Mesendoderm (in vitro differentiated cells): ENCODE measurements around the gene TSPAN18.

Experiments
- DNase-seq: peaks from one replicate; pipeline ENCODE4 v3.0.0; 2013
- H2AK5ac ChIP-seq: 2 replicates; pipeline ENCODE4 v1.6.1; 2013; ENCODE audit warnings: low read length, inconsistent platforms
- H2BK120ac ChIP-seq: 2 replicates; pipeline ENCODE4 v1.6.1; 2013; ENCODE audit warnings: low read depth, mild to moderate bottlenecking, low read length, moderate library complexity, mixed read lengths
- H2BK15ac ChIP-seq: replicated peaks from 2 replicates; pipeline ENCODE4 v1.6.1; 2013; ENCODE audit warnings: low read depth, mild to moderate bottlenecking, moderate library complexity
- H2BK5ac ChIP-seq: 2 replicates; pipeline ENCODE4 v1.6.1; 2013; ENCODE audit warnings: low read length, inconsistent platforms
- H3K18ac ChIP-seq: 2 replicates; pipeline ENCODE4 v1.6.1; 2013; ENCODE audit warnings: mild to moderate bottlenecking, low read length, mixed read lengths
- H3K23ac ChIP-seq: one replicate; pipeline ENCODE4 v1.6.1; 2013; ENCODE audit warnings: low read length
- H3K27ac ChIP-seq: 2 replicates; pipeline ENCODE4 v1.5.1; 2013; ENCODE audit warnings: low read depth, mild to moderate bottlenecking, inconsistent platforms, low read length, moderate library complexity
- H3K27me3 ChIP-seq: 2 replicates; pipeline ENCODE4 v1.6.1; 2013; ENCODE audit warnings: low read length, control low read depth, mild to moderate bottlenecking, inconsistent platforms; ENCODE audit not compliant: insufficient read depth, poor library complexity
- H3K36me3 ChIP-seq: 2 replicates; pipeline ENCODE4 v1.6.1; 2013; ENCODE audit warnings: low read length, inconsistent platforms; ENCODE audit not compliant: control insufficient read depth, insufficient read depth
- H3K4ac ChIP-seq: one replicate; pipeline ENCODE4 v1.6.1; 2013; ENCODE audit warnings: low read depth, mild to moderate bottlenecking, low read length, moderate library complexity
- H3K4me1 ChIP-seq: 2 replicates; pipeline ENCODE4 v1.6.1; 2013; ENCODE audit warnings: low read depth, low read length, inconsistent platforms; ENCODE audit not compliant: control insufficient read depth
- H3K4me2 ChIP-seq: 2 replicates; pipeline ENCODE4 v1.6.1; 2013; ENCODE audit warnings: low read length
- H3K4me3 ChIP-seq: 2 replicates; pipeline ENCODE4 v1.5.1; 2013; ENCODE audit warnings: mild to moderate bottlenecking, low read length
- H3K56ac ChIP-seq: one replicate; pipeline ENCODE4 v1.6.1; 2013; ENCODE audit warnings: low read length
- H3K79me1 ChIP-seq: 2 replicates; pipeline ENCODE4 v1.6.1; 2013; ENCODE audit warnings: low read length, inconsistent platforms
- H3K79me2 ChIP-seq: 2 replicates; pipeline ENCODE4 v1.6.1; 2013; ENCODE audit warnings: mild to moderate bottlenecking, low read length; ENCODE audit not compliant: control insufficient read depth, insufficient read depth
- H3K9ac ChIP-seq: 2 replicates; pipeline ENCODE4 v1.6.1; 2013; ENCODE audit warnings: low read length, inconsistent platforms
- H4K5ac ChIP-seq: one replicate; pipeline ENCODE4 v1.6.1; 2013; ENCODE audit warnings: low read length
- H4K8ac ChIP-seq: one replicate; pipeline ENCODE4 v1.6.1; 2013; ENCODE audit warnings: low read depth, mild to moderate bottlenecking, control low read depth, low read length, moderate library complexity
- WGBS: extraction: QIAGEN DNeasy Blood & Tissue Kit; methylation state at CpG from one replicate; pipeline ENCODE4 v1.1.7; 2013; ENCODE audit warnings: low lambda C conversion rate, missing lambda C conversion rate; ENCODE audit not compliant: insufficient coverage; ENCODE audit errors: extremely low coverage; 5-methylcytosine and 5-hydroxymethylcytosine counted together

TSPAN18 gene

DNA sequence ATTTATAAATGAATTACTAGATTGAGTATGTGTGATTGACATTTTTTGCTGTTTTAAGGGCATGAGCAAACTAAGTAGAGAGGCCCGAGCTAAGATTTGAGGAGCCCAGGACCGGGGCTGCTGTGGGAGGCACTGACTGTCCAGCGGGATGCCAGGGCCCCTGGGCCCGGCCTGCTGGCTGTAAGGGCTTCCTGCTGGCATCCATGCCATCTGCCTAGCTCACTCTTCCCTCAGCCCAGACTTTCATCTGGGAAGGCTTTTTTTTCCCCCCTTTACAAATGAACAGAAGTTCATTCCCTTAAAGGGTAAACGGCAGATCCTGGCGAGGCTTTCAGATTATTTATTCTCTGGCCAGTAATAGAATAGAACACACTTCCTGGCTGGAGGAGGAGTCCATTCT lies 239.9 kb downstream of the TSPAN18 start:
- no peak overlapping the region for H3K4me3 ChIP-seq
- H3K27ac ChIP-seq = no peak overlapping the region
- WGBS = no CpG with 5 or more reads among the region's 6 CpGs
- no peak overlapping the region for H3K23ac ChIP-seq
- no peak overlapping the region for H2BK120ac ChIP-seq
- no peak overlapping the region for H3K4me2 ChIP-seq
- H4K5ac ChIP-seq = no peak overlapping the region
- H2BK5ac ChIP-seq = no peak overlapping the region
- H3K18ac ChIP-seq = no peak overlapping the region
- no peak overlapping the region for H4K8ac ChIP-seq
- no peaks in the 10 kb centered on the region for H3K4me1 ChIP-seq
- no peaks in the 10 kb centered on the region for H3K27me3 ChIP-seq
- H3K79me2 ChIP-seq = no peaks in the 10 kb centered on the region
- no peak overlapping the region for H2BK15ac ChIP-seq
- no peak overlapping the region for H3K56ac ChIP-seq
- no peak overlapping the region for H3K4ac ChIP-seq
- no peak overlapping the region for H3K9ac ChIP-seq
- H3K36me3 ChIP-seq = no peaks in the 10 kb centered on the region
- no peak for DNase-seq
- no peaks in the 10 kb centered on the region for H3K79me1 ChIP-seq
- H2AK5ac ChIP-seq = no peak overlapping the region

DNA sequence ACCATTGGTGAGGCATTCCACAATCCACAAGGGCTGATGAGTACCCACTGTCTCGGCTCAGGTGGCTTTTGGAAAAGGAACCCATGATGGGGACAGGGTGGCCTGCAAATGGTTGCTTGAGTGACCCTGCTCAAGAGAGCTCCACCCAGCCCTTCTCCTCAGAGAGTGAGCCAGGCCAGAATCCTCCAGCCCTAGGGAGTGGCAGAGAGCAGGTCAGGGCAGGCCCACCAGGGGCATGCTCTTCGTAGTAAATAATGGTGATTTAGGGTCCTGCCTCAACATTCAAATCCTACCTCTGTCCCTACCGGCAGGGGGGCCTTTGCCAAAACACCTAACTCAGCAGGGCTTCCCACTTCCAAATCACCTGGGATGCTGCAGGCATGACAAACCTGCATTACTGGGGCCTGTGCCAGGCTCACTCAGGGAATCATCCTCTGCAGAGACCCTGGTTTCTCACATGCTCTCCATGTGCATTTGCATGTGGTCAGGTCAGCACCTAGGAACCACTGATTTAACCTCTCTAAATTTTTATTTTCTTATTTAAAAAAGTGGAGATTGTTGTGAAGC lies 241.3 kb downstream of the TSPAN18 start:
- no peaks in the 10 kb centered on the region for H3K4me1 ChIP-seq
- no peak overlapping the region for H2AK5ac ChIP-seq
- H4K5ac ChIP-seq = no peak overlapping the region
- no peak overlapping the region for H3K4me3 ChIP-seq
- no peak overlapping the region for H3K4me2 ChIP-seq
- H2BK120ac ChIP-seq = no peak overlapping the region
- H3K36me3 ChIP-seq = no peaks in the 10 kb centered on the region
- no peaks in the 10 kb centered on the region for H3K27me3 ChIP-seq
- H4K8ac ChIP-seq = no peak overlapping the region
- H3K79me2 ChIP-seq = no peaks in the 10 kb centered on the region
- WGBS = no CpG with 5 or more reads among the region's 3 CpGs
- H3K23ac ChIP-seq = no peak overlapping the region
- H3K56ac ChIP-seq = no peak overlapping the region
- no peak overlapping the region for H2BK5ac ChIP-seq
- H3K79me1 ChIP-seq = no peaks in the 10 kb centered on the region
- H3K4ac ChIP-seq = no peak overlapping the region
- H3K18ac ChIP-seq = no peak overlapping the region
- H3K9ac ChIP-seq = no peak overlapping the region
- H2BK15ac ChIP-seq = no peak overlapping the region
- no peak overlapping the region for H3K27ac ChIP-seq
- no peak for DNase-seq

DNA sequence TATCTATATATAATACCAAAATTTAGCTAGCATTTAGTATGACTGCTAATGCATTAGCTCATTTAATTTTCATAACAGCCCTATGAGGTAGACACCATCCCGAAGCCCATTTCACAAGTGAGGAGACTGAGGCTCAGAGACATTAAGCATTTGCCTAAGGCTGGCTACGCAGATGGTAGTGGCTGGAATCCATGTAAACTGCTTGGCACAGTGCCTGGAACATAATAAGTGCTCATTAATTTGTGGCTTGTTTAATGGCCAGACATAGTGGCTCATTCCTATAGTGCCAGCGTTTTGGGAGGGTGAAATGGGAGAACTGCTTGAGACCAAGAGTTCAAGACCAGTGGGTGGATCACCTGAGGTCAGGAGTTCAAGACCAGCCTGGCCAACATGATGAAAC lies 241.7 kb downstream of the TSPAN18 start:
- no peak overlapping the region for H3K4me3 ChIP-seq
- H3K79me1 ChIP-seq = no peaks in the 10 kb centered on the region
- no peak overlapping the region for H2BK15ac ChIP-seq
- H2BK120ac ChIP-seq = no peak overlapping the region
- WGBS = no CpG with 5 or more reads among the region's 3 CpGs
- H3K23ac ChIP-seq = no peak overlapping the region
- H3K27me3 ChIP-seq = no peaks in the 10 kb centered on the region
- H3K79me2 ChIP-seq = no peaks in the 10 kb centered on the region
- H3K36me3 ChIP-seq = no peaks in the 10 kb centered on the region
- no peak overlapping the region for H3K56ac ChIP-seq
- H3K18ac ChIP-seq = no peak overlapping the region
- H3K9ac ChIP-seq = no peak overlapping the region
- H2BK5ac ChIP-seq = no peak overlapping the region
- no peak overlapping the region for H2AK5ac ChIP-seq
- DNase-seq = no peak
- H3K4me1 ChIP-seq = no peaks in the 10 kb centered on the region
- H4K8ac ChIP-seq = no peak overlapping the region
- no peak overlapping the region for H3K4me2 ChIP-seq
- no peak overlapping the region for H3K27ac ChIP-seq
- no peak overlapping the region for H4K5ac ChIP-seq
- no peak overlapping the region for H3K4ac ChIP-seq

DNA sequence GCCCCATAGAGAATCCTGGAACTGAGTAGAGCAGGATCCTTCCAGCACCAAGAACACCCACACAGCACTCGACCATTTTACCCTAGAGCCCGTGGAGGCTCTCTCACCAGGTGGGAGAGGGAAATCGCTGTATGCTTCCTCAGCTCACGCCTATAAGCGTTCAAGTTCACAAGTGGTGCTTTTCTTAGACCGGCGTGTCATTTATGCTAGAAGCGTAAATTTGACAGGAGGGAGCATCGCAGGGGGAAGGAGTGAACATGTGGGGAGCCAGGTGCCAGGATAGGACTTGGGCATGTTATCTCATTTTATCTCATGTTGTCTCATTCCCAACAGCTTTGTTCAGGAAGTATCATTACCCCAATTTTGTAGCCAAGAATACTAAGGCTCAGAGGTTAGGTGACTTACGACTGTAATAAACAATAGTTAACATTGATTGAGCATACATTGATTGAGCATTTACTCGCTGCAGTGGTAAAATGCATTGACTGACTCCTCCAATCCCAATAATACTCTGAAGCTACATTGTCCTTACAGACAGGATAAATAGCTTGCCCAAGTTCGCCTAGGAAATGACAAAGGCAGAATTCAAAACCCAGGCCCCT lies 243.0 kb downstream of the TSPAN18 start:
- DNase-seq = no peak
- H3K27ac ChIP-seq = no peak overlapping the region
- no peak overlapping the region for H2BK120ac ChIP-seq
- no peak overlapping the region for H3K4ac ChIP-seq
- H4K8ac ChIP-seq = no peak overlapping the region
- no peaks in the 10 kb centered on the region for H3K79me2 ChIP-seq
- H3K79me1 ChIP-seq = no peaks in the 10 kb centered on the region
- H3K18ac ChIP-seq = no peak overlapping the region
- H3K56ac ChIP-seq = no peak overlapping the region
- H3K36me3 ChIP-seq = no peaks in the 10 kb centered on the region
- H3K4me3 ChIP-seq = no peak overlapping the region
- H2BK5ac ChIP-seq = no peak overlapping the region
- no peak overlapping the region for H3K9ac ChIP-seq
- no peaks in the 10 kb centered on the region for H3K27me3 ChIP-seq
- H3K23ac ChIP-seq = no peak overlapping the region
- H3K4me2 ChIP-seq = no peak overlapping the region
- H2BK15ac ChIP-seq = no peak overlapping the region
- no peak overlapping the region for H2AK5ac ChIP-seq
- H4K5ac ChIP-seq = no peak overlapping the region
- no CpG with 5 or more reads among the region's 12 CpGs for WGBS
- H3K4me1 ChIP-seq = peaks cover 2% of the 10 kb centered on the region

DNA sequence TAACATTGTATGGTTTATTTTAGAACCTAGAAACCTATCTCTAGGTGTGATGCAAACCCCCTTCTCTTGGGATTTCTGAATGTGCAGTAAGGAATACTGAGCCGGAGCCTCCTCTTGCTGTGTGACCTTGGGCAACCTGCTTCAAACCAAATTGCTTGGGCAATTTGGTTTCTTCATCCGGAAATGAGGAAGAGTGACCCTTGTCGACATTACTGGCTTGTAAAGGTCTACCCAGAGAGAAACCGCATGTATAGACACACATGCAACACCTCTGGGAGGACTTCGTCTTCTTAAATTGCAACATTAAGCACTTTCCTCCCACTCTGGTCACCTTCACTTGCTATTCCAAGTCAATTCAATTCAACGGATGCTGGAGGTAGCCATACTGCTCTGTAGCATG lies 243.5 kb downstream of the TSPAN18 start:
- H3K4me1 ChIP-seq = peaks cover 2% of the 10 kb centered on the region
- no peak overlapping the region for H4K5ac ChIP-seq
- no peak overlapping the region for H3K9ac ChIP-seq
- no peaks in the 10 kb centered on the region for H3K79me1 ChIP-seq
- no peak overlapping the region for H2BK120ac ChIP-seq
- no peak overlapping the region for H3K23ac ChIP-seq
- H3K4ac ChIP-seq = no peak overlapping the region
- H3K4me3 ChIP-seq = no peak overlapping the region
- no CpG with 5 or more reads among the region's 6 CpGs for WGBS
- no peak overlapping the region for H3K27ac ChIP-seq
- H2BK5ac ChIP-seq = no peak overlapping the region
- no peaks in the 10 kb centered on the region for H3K79me2 ChIP-seq
- no peak overlapping the region for H3K56ac ChIP-seq
- H3K4me2 ChIP-seq = no peak overlapping the region
- H4K8ac ChIP-seq = no peak overlapping the region
- H2BK15ac ChIP-seq = no peak overlapping the region
- H3K27me3 ChIP-seq = no peaks in the 10 kb centered on the region
- no peaks in the 10 kb centered on the region for H3K36me3 ChIP-seq
- H3K18ac ChIP-seq = no peak overlapping the region
- DNase-seq = no peak
- H2AK5ac ChIP-seq = no peak overlapping the region

DNA sequence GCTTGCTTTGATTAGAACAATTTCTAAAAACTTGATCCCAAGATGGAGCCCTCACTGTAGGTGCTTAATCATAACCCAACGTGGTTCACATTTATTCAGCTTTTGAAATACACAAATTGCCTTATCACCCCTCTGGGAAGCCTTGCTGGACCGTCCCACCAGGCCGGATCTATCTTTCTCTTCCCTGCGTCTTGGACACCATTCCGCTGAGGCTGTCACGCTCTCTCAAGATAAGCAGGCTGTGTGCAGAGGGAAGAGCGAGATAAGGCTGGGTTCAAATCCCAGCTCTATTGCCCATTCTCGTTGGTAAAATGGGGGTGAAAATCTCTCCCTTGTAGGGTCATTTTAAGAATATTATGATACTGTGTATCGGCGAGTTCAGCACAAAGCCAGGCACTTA lies 244.4 kb downstream of the TSPAN18 start:
- Histone ChIP-seq H2BK15ac (no peak overlapping the region), H3K36me3 (no peaks in the 10 kb centered on the region), H3K27me3 (no peaks in the 10 kb centered on the region), H4K8ac (no peak overlapping the region), H3K56ac (no peak overlapping the region), H3K4me1 (peaks cover 2% of the 10 kb centered on the region), H3K4me3 (no peak overlapping the region), H3K23ac (no peak overlapping the region), H2BK120ac (no peak overlapping the region), H3K4me2 (no peak overlapping the region), H2AK5ac (no peak overlapping the region), H3K79me2 (no peaks in the 10 kb centered on the region), H3K27ac (no peak overlapping the region), H3K9ac (no peak overlapping the region), H3K18ac (no peak overlapping the region), H3K4ac (no peak overlapping the region), H2BK5ac (no peak overlapping the region), H3K79me1 (no peaks in the 10 kb centered on the region), H4K5ac (no peak overlapping the region)
- no peak for DNase-seq
- WGBS = no CpG with 5 or more reads among the region's 10 CpGs
